GM18870 (cell line): ENCODE measurements around the gene SMIM8.
"Not testable (repeated sequence)": the region's sequence is repeated elsewhere in the genome, so short reads cannot be mapped to it uniquely, and the experiment has no call there.

Experiments
- ATAC-seq: cut with Tn5 transposase; IDR thresholded peaks from one replicate; pipeline ENCODE4 v1.9.1; 2021; ENCODE audit warnings: moderate library complexity; ENCODE audit not compliant: unreplicated experiment

SMIM8 gene

GRCh38 chr6:87322304-87323212, at the start of gene SMIM8:
Gene SMIM8 (plus strand): TSS chr6:87322588. CDS start chr6:87337032, 14,444 bp downstream.
- peak; percentile 86 for ATAC-seq

- no peak for ATAC-seq
Observed at GRCh38 chr6:87274660-87275274, 47.6 kb upstream of the SMIM8 start.

- ATAC-seq = no peak
Observed at GRCh38 chr6:87276624-87277023, 45.8 kb upstream of the SMIM8 start.

GRCh38 chr6:87277123-87277522, 45.3 kb upstream of the SMIM8 start:
- no peak for ATAC-seq

GRCh38 chr6:87279196-87279595, 43.2 kb upstream of the SMIM8 start:
- ATAC-seq = no peak

GRCh38 chr6:87281426-87281825, 41.0 kb upstream of the SMIM8 start:
- no peak for ATAC-seq

GRCh38 chr6:87282743-87283142, 39.6 kb upstream of the SMIM8 start:
- no peak for ATAC-seq

- ATAC-seq = no peak
Observed at GRCh38 chr6:87283461-87283860, 38.9 kb upstream of the SMIM8 start.

GRCh38 chr6:87287251-87287650, 35.1 kb upstream of the SMIM8 start:
- no peak for ATAC-seq

- no peak for ATAC-seq
Observed at GRCh38 chr6:87289571-87289970, 32.8 kb upstream of the SMIM8 start.

GRCh38 chr6:87291883-87292282, 30.5 kb upstream of the SMIM8 start:
- ATAC-seq = no peak

- no peak for ATAC-seq
Observed at GRCh38 chr6:87293526-87293925, 28.9 kb upstream of the SMIM8 start.

- no peak for ATAC-seq
Observed at GRCh38 chr6:87297119-87297518, 25.3 kb upstream of the SMIM8 start.

GRCh38 chr6:87301277-87301676, 21.1 kb upstream of the SMIM8 start:
- not testable (repeated sequence) for ATAC-seq

GRCh38 chr6:87308970-87309369, 13.4 kb upstream of the SMIM8 start:
- ATAC-seq = no peak

- ATAC-seq = no peak
Observed at GRCh38 chr6:87312860-87313259, 9.5 kb upstream of the SMIM8 start.

GRCh38 chr6:87315071-87315470, 7.3 kb upstream of the SMIM8 start:
- ATAC-seq = no peak

- no peak for ATAC-seq
Observed at GRCh38 chr6:87319271-87319987, 3.0 kb upstream of the SMIM8 start.

- not testable (repeated sequence) for ATAC-seq
Observed at GRCh38 chr6:87323880-87324279, 1.5 kb downstream of the SMIM8 start.

GRCh38 chr6:87330961-87331360, 8.6 kb downstream of the SMIM8 start:
- ATAC-seq = no peak

GRCh38 chr6:87333033-87333432, 10.6 kb downstream of the SMIM8 start:
- ATAC-seq = no peak
